Body of pancreas (tissue), 4 donors: ENCODE results near the gene CAV2. TPM values are rescaled to one million over a fixed set of nuclear protein-coding genes. Genes with fewer than 3 reads are reported as not detected.

Experiments
- ATAC-seq: fragments of 150-250 bp; one replicate; pipeline ENCODE4 v1.9.1; 2016
- DNase-seq, 4 donors: peaks; one replicate each; pipeline ENCODE4 v3.0.0-alpha.2; 2019
- H3K27ac ChIP-seq, 4 donors: fragments of 200-600 bp; sonication (generic); 1 replicate in 3 of 4; 2 replicates in 1 of 4; pipeline versions ENCODE4 v1.5.1 to v1.6.1; 2016 to 2019; ENCODE audit warnings: mild to moderate bottlenecking in 1 of 4, mixed read lengths in 1 of 4, moderate library complexity in 1 of 4
- H3K27me3 ChIP-seq, 2 donors: fragments of 200-600 bp; sonication (generic); one replicate each; pipeline ENCODE4 v1.6.0; 2016; ENCODE audit warnings: mild to moderate bottlenecking in 1 of 2
- H3K36me3 ChIP-seq, 2 donors: fragments of 200-600 bp; sonication (generic); replicated peaks in 1 of 2; 2 replicates each; pipeline ENCODE4 v1.5.1; 2016; ENCODE audit warnings: low read depth in 2 of 2; ENCODE audit not compliant: insufficient read depth in 1 of 2
- H3K4me1 ChIP-seq: fragments of 200-600 bp; sonication (generic); one replicate; pipeline ENCODE4 v1.6.0; 2016
- H3K4me3 ChIP-seq, 2 donors: fragments of 200-600 bp; sonication (generic); 1 replicate in 1 of 2; 2 replicates in 1 of 2; pipeline ENCODE4 v1.5.1; 2016 to 2019
- H3K9me3 ChIP-seq, 3 donors: fragments of 200-600 bp; sonication (generic); 1 replicate in 2 of 3; 2 replicates in 1 of 3; pipeline ENCODE4 v1.5.1; 2016
- CTCF ChIP-seq, 7 experiments: fragments of 450-650 bp in 4 of 7; fragments of 200-600 bp in 3 of 7; sonication (generic) in 3 of 7; IDR thresholded peaks; one replicate each; pipeline ENCODE4 v1.5.1; 2016 to 2019; ENCODE audit warnings: antibody characterized with exemption in 7 of 7
- POLR2A ChIP-seq, 3 donors: fragments of 450-650 bp; IDR thresholded peaks; one replicate each; pipeline ENCODE4 v1.6.1; 2016; ENCODE audit warnings: antibody characterized with exemption in 3 of 3, mild to moderate bottlenecking in 2 of 3
- WGBS, 2 donors: methylation state at CpG; one replicate each; pipeline ENCODE4 v1.1.5; 2017; 5-methylcytosine and 5-hydroxymethylcytosine counted together
- intact Hi-C: fragments of 100-400 bp; cut with DNase I; formaldehyde crosslinking; loops from one replicate; pipeline ENCODE4 v1.15.1; 2023
- total RNA-seq, 2 donors: library from RNA; depleted of rRNA; stranded (reverse); fragments of >200 nt; gene quantifications; one replicate each; pipeline ENCODE4 v1.1.0, GENCODE V29; 2016

Gene CAV2
- total RNA-seq, 2 donors from 2014 or later = 47.0 to 51.1 TPM

DNA sequence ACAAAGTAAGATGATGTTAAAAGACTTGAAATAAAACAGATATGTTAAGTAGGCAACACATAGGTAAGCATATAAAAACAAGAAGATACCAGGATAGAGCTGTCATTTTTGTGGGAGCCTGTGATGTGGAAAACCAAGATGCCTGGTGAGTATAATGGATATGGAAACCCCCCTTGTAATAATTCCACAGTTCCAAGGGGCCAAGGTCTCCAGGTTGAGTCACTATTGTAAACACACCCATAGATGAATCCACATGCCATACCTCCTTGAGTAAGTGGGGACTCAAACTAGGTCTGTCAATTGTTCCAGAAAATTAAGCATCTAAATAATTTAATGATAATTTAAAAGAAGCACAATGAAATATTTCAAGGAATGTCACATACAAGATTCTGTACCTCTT is 41.2 kb downstream of the CAV2 start:
- intact Hi-C loops = no loop called here
- H3K27me3 ChIP-seq = no peaks in the 10 kb centered on the region
- H3K4me3 ChIP-seq = no peak overlapping the region
- DNase-seq (no peak), ATAC-seq (no peak)
- no peaks in the 10 kb centered on the region for H3K9me3 ChIP-seq
- no peaks in the 10 kb centered on the region for H3K36me3 ChIP-seq
- no peaks in the 10 kb centered on the region for H3K4me1 ChIP-seq
- TF ChIP-seq CTCF (IDR thresholded peaks at IDR 0.05) (no peak), POLR2A (IDR thresholded peaks at IDR 0.05) (no peak)
- H3K27ac ChIP-seq = no peak overlapping the region

DNA sequence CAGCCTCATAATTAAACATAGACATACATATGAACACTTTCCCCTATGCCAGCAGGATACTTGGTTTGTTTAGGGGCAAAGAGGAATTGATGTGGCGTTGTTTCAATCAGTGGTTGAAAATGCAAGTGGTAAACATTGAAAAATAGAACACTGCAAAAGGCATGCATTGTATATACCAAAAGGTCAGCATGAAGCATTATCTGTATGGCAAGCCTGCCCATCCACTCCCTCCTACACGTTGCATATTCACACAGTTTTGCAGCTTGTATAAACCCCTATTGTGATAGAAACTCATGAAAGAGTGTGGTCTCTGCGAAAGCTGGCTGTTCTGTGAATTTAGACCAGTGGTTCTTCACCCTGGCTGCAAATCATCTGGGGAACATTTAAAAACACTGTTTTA is 42.4 kb downstream of the CAV2 start:
- no peaks in the 10 kb centered on the region for H3K36me3 ChIP-seq
- H3K27ac ChIP-seq = no peak overlapping the region
- H3K4me3 ChIP-seq = no peak overlapping the region
- ATAC-seq (no peak), DNase-seq (no peak)
- H3K4me1 ChIP-seq = no peaks in the 10 kb centered on the region
- TF ChIP-seq POLR2A (IDR thresholded peaks at IDR 0.05) (no peak), CTCF (IDR thresholded peaks at IDR 0.05) (no peak)
- no peaks in the 10 kb centered on the region for H3K27me3 ChIP-seq
- no peaks in the 10 kb centered on the region for H3K9me3 ChIP-seq
- 68 to 85% methylated on average over 3 of the region's 3 CpGs for WGBS, 2 donors
- intact Hi-C loops = no loop called here

GRCh38 chr7:116542618-116543017 is 43.1 kb downstream of the CAV2 start:
- no peaks in the 10 kb centered on the region for H3K4me1 ChIP-seq
- ATAC-seq (no peak), DNase-seq (no peak)
- no peaks in the 10 kb centered on the region for H3K36me3 ChIP-seq
- TF ChIP-seq CTCF (IDR thresholded peaks at IDR 0.05) (no peak), POLR2A (IDR thresholded peaks at IDR 0.05) (no peak)
- WGBS, 2 donors = 87 to 91% methylated on average over 2 of the region's 2 CpGs
- no peak overlapping the region for H3K27ac ChIP-seq
- no peak overlapping the region for H3K4me3 ChIP-seq
- intact Hi-C loops = no loop called here
- H3K27me3 ChIP-seq = no peaks in the 10 kb centered on the region
- H3K9me3 ChIP-seq = no peaks in the 10 kb centered on the region

DNA sequence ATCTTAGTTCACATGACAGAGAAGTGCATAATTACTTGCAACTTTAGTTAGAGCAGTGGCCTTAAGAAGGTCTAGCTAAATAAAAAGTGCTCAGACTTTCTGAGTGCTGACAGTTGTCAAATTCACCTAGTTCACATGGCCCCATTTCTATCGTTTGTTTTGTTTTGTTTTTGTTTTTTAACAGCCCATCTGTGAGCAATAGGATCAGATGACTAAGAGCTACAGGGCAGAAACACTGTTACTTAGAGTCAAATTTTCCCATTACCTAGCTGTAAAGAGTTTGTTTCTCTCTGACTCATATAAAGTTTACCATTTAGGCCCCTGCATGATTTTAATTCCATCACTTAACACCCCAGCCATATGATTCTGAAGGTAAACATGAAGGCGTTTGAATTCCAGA is 44.1 kb downstream of the CAV2 start:
- TF ChIP-seq POLR2A (IDR thresholded peaks at IDR 0.05) (no peak), CTCF (IDR thresholded peaks at IDR 0.05) (no peak)
- no peaks in the 10 kb centered on the region for H3K9me3 ChIP-seq
- DNase-seq = no peak
- H3K4me1 ChIP-seq = no peaks in the 10 kb centered on the region
- ATAC-seq = no peak
- 68 to 71% methylated on average over 2 of the region's 2 CpGs for WGBS, 2 donors
- H3K4me3 ChIP-seq = no peak overlapping the region
- no peaks in the 10 kb centered on the region for H3K27me3 ChIP-seq
- H3K36me3 ChIP-seq = no peaks in the 10 kb centered on the region
- intact Hi-C loops = no loop called here
- H3K27ac ChIP-seq = no peak overlapping the region

GRCh38 chr7:116544487-116544886 is 44.9 kb downstream of the CAV2 start:
- TF ChIP-seq CTCF (IDR thresholded peaks at IDR 0.05) (no peak), POLR2A (IDR thresholded peaks at IDR 0.05) (no peak)
- Histone ChIP-seq H3K4me3 (no peak overlapping the region), H3K9me3 (no peaks in the 10 kb centered on the region), H3K36me3 (no peaks in the 10 kb centered on the region), H3K27me3 (no peaks in the 10 kb centered on the region), H3K4me1 (no peaks in the 10 kb centered on the region), H3K27ac (no peak overlapping the region)
- intact Hi-C loops = no loop called here
- ATAC-seq (no peak), DNase-seq (no peak)
- WGBS, 2 donors = 86 to 92% methylated on average over 1 of the region's 1 CpG
